PFSK-1 (cell line): ENCODE data around the gene TNC.

Experiments used
- FOXP2 ChIP-seq: optimal IDR thresholded peaks from 2 replicates; pipeline ENCODE3; 2011; ENCODE audit warnings: borderline replicate concordance, control low read depth, inconsistent platforms; ENCODE audit not compliant: insufficient read depth; ENCODE audit errors: extremely low read length, extremely low read depth
- TAF1 ChIP-seq: IDR thresholded peaks from 2 replicates; pipeline ENCODE4 v1.6.1; 2012; ENCODE audit warnings: low read length, control low read depth, borderline replicate concordance; ENCODE audit not compliant: insufficient read depth
- TF ChIP-seq, protein P1 (sequence below), 2 experiments: IDR thresholded peaks; 2 replicates each; pipeline versions ENCODE4 v1.6.1 to v1.8.0; 2011 to 2012; ENCODE audit warnings: low read depth in 2 of 2, low read length in 2 of 2, control low read depth in 1 of 2, inconsistent platforms in 1 of 2, mild to moderate bottlenecking in 1 of 2, moderate library complexity in 1 of 2; ENCODE audit not compliant: insufficient read depth in 1 of 2

DNA sequence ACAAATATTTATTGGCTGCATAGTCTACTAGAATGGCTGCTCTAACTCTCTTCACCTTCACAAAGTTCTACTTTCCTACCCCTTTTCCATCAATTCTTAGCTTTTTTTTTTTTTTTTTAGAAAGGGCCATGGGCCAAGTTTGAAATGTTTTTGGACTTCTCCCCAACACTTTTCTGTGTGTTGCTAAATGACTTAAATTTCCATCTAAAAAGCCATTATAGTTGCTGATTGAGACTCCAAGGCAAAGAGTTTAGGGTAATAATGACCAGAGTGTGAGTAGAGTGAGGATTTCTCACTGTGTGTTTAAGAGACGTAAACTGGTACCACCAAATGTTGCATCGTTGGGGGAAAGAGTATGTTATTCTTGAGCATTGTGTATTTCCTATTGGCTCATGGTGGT lies 24.4 kb downstream of the TNC start:
- TF ChIP-seq TAF1 (no peak), FOXP2 (no peak)
- TF ChIP-seq, protein P1, sequence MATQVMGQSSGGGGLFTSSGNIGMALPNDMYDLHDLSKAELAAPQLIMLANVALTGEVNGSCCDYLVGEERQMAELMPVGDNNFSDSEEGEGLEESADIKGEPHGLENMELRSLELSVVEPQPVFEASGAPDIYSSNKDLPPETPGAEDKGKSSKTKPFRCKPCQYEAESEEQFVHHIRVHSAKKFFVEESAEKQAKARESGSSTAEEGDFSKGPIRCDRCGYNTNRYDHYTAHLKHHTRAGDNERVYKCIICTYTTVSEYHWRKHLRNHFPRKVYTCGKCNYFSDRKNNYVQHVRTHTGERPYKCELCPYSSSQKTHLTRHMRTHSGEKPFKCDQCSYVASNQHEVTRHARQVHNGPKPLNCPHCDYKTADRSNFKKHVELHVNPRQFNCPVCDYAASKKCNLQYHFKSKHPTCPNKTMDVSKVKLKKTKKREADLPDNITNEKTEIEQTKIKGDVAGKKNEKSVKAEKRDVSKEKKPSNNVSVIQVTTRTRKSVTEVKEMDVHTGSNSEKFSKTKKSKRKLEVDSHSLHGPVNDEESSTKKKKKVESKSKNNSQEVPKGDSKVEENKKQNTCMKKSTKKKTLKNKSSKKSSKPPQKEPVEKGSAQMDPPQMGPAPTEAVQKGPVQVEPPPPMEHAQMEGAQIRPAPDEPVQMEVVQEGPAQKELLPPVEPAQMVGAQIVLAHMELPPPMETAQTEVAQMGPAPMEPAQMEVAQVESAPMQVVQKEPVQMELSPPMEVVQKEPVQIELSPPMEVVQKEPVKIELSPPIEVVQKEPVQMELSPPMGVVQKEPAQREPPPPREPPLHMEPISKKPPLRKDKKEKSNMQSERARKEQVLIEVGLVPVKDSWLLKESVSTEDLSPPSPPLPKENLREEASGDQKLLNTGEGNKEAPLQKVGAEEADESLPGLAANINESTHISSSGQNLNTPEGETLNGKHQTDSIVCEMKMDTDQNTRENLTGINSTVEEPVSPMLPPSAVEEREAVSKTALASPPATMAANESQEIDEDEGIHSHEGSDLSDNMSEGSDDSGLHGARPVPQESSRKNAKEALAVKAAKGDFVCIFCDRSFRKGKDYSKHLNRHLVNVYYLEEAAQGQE (IDR thresholded peaks at IDR 0.05; ENCODE audit: insufficient read depth in 1 of 2, low read depth in 2 of 2, low read length in 2 of 2), result no peak
